ENCODE measurements around the gene CRB1. TPM values are rescaled to one million over a fixed set of nuclear protein-coding genes. Genes with fewer than 3 reads are reported as not detected.

The CRB1 gene
- total and polyA plus RNA-seq, 9 of the 15 experiments (the other 6 are each of a cell fraction or from before 2014, with no cell fraction given): 0.04 to 0.10 TPM; not detected in 7

GRCh38 chr1:197336571-197336970 lies 68.5 kb downstream of the CRB1 start:
- Histone ChIP-seq H3K9ac (ENCODE audit: insufficient read depth in 1 of 2, low read depth in 2 of 2, low read length in 2 of 2) (no peak overlapping the region), H3K4me2 (ENCODE audit: insufficient read depth, low read length) (no peak overlapping the region), H3K27me3 (ENCODE audit: control insufficient read depth in 2 of 2, insufficient read depth in 2 of 2, low read length in 2 of 2) (no peaks in the 10 kb centered on the region), H4K20me1 (replicated peaks; ENCODE audit: control insufficient read depth, insufficient read depth, low read length) (no peaks in the 10 kb centered on the region), H3K79me2 (ENCODE audit: control insufficient read depth, insufficient read depth, low read length) (no peaks in the 10 kb centered on the region), H3K4me3 (no peak overlapping the region), H3K4me1 (replicated peaks in 1 of 2; ENCODE audit: control insufficient read depth in 2 of 2, insufficient read depth in 2 of 2, low read length in 2 of 2) (peaks cover 0 to 2% of the 10 kb centered on the region in 2 experiments; a peak in 1 of 5 replicates), H2AFZ (ENCODE audit: low read depth, low read length) (no peak overlapping the region), H3K36me3 (ENCODE audit: control insufficient read depth, insufficient read depth, low read length) (no peaks in the 10 kb centered on the region), H3K9me3 (replicated peaks; ENCODE audit: control insufficient read depth, insufficient read depth, low read depth, low read length) (no peaks in the 10 kb centered on the region), H3K9me1 (ENCODE audit: control insufficient read depth, insufficient read depth, low read length) (no peaks in the 10 kb centered on the region), H3K27ac (ENCODE audit: extremely low read depth, low read depth, low read length) (no peak overlapping the region)
- BruUV-seq (replicated peaks): no TSS peak
- ChIA-PET POLR2A (interaction anchor here (0.7 kb wide), 1 partner anchor 17 kb away, joined by 4 read pairs; no protein-coding TSS in a partner anchor), CTCF (ENCODE audit: low intra/inter-chr PET ratio) (no interaction called here)
- DNase-seq (ENCODE audit: extremely low read depth in 1 of 4, low spot score in 3 of 4) (no peak), FAIRE-seq (no peak), ATAC-seq (no peak)
- WGBS (ENCODE audit: insufficient coverage, low coverage, missing lambda C conversion rate): 7% methylated on average over 2 of the region's 2 CpGs
- intact Hi-C loops (cut with micrococcal nuclease): loop anchor here (10.0 kb wide), 1 partner anchor 588 kb away; no protein-coding TSS in a partner anchor
- in situ Hi-C loops (cut with MboI): no loop called here
- TF ChIP-seq MNT (conservative IDR thresholded peaks at IDR 0.05): no peak
- TF ChIP-seq FOXP1 (CRISPR knock-in tag; IDR thresholded peaks at IDR 0.05): no peak
- TF ChIP-seq CREB3L1 (IDR thresholded peaks at IDR 0.05; ENCODE audit: borderline replicate concordance, low read depth): no peak
- TF ChIP-seq ZFX (CRISPR knock-in tag; IDR thresholded peaks at IDR 0.05): no peak
- TF ChIP-seq ZNF785 (CRISPR knock-in tag; IDR thresholded peaks at IDR 0.05): no peak
- no peak for TF ChIP-seq CTCF (IDR thresholded peaks at IDR 0.05 in 2 of 3, conservative IDR thresholded peaks at IDR 0.05 in 1 of 3; ENCODE audit: insufficient read depth in 2 of 3, low read depth in 1 of 3, low read length in 3 of 3)
- no peak for TF ChIP-seq E4F1 (CRISPR knock-in tag; IDR thresholded peaks at IDR 0.05; ENCODE audit: borderline replicate concordance)
- no peak for TF ChIP-seq ZC3H11A (IDR thresholded peaks at IDR 0.05; ENCODE audit: low read depth, low read length)
- TF ChIP-seq HINFP (tag; conservative IDR thresholded peaks at IDR 0.05; ENCODE audit: low read depth): no peak
- no peak for TF ChIP-seq ELF4 (CRISPR knock-in tag; IDR thresholded peaks at IDR 0.05)
- no peak for TF ChIP-seq ZKSCAN8 (CRISPR knock-in tag; IDR thresholded peaks at IDR 0.05)
